ENCODE data around the gene CNGA2.

GRCh38 chrX:151710457-151710856 is 24.1 kb upstream of the CNGA2 start:
- TF ChIP-seq POLR2A (IDR thresholded peaks at IDR 0.05) = no peak
- no peak for TF ChIP-seq CTCF (IDR thresholded peaks at IDR 0.05)
